GM21528 (cell line): ENCODE measurements around the gene WNT16.

ENCODE experiments used
- ATAC-seq: cut with Tn5 transposase; IDR thresholded peaks from one replicate; pipeline ENCODE4 v1.9.1; 2021; ENCODE audit warnings: mild to moderate bottlenecking, moderate library complexity; ENCODE audit not compliant: unreplicated experiment, low FRiP score

Gene WNT16

GRCh38 chr7:121342631-121343030, 13.8 kb downstream of the WNT16 start:
- ATAC-seq, result no peak

DNA sequence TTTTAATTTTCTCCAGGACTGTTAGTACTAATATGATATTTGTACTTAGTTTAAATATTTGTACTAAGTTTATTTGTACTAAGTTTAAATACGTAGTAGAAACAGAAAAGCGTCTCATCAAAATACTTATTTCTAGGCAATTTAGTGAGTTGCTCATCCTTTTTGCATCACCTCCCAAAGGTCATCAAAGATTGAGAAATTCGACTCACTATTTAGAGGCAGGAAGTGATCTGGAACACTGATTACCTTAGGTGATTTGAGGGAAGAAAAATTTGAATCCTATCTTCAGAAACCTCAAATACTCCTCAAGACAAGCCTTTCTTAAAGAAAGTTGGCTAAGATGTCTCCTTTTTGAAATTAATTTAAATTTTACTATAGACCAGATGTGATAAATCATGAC, 14.5 kb downstream of the WNT16 start:
- ATAC-seq, result no peak

DNA sequence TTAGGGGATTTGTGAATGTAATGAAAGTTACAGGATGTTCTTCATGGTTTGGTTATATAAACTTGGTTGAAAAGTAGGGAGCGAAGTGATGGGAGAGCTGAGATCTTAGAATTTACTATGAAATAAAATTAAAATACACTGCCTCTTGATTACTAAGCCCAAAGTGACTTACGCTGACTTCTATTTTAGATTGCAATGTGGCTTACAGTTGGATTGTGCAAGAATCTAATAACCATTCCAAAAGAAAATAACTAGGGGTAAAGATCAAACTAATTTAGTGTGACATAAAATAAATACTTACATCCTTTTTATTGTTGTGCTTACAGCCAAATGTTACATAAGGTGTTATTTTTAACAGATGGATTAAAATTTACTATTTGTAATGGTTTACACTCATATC, 15.3 kb downstream of the WNT16 start:
- ATAC-seq, result no peak

DNA sequence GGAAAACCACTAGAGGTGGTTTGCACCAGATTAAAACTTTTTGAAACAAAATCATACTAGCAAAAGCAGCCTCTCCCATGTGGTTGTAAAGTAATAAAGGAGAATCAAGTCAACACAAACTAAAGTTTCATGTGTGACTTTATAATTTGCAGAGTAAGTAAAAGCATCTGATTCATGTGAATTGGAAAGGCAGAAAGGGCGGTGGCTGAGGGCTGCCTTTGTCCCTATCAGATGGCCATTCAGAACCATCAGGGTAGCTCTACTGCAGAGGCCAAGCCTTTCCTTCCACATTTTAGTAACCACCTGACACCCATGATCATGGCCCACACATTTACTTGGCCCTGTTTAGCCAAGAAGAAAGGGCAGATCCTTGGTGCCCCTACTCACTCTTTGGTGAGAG, 15.7 kb downstream of the WNT16 start:
- no peak for ATAC-seq

- ATAC-seq, result no peak
These were observed 22.9 kb downstream of the WNT16 start for GRCh38 chr7:121351682-121352081.

DNA sequence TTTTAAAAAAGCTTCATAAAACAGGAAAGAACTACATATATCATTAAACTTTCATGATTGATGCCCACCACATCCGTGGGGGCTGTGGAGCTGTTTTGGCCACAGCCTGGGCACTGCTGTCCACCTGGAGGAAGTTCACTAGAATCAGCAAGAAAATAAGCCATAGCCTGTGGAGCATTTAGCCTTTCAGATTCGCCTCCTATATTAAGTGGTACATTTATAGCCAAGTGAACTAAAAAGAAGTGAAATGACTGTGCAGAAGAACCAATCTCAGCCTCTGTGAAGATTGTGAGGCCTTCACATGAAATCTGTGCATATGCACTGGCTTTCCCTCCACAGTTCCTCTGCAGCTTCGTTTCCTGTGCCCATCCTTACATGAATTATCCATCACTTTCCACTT, 23.5 kb downstream of the WNT16 start:
- ATAC-seq, result no peak

DNA sequence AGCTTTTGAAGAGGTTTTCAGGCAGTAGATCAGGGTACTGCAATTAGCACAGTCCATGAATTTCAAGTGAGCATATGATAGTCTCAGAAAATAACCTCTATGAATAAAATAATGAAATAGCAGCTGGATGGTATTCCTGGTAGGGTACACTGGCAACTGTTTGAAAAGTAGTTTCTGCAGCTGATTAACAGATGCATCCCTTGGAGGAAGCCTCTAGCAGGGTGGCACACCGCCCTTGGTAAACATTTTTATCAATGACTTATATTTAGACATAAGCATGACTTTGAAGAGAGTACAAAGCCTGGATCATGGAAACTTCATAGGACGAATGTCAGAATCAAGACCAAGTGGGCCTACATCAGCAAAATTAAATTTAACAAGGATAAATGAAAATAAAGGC, 26.8 kb downstream of the WNT16 start:
- ATAC-seq, result no peak

- no peak for ATAC-seq
These were observed 31.8 kb downstream of the WNT16 start for GRCh38 chr7:121360564-121360963.

- no peak for ATAC-seq
These were observed 38.1 kb downstream of the WNT16 start for GRCh38 chr7:121366852-121367431.

GRCh38 chr7:121369462-121369861, 40.7 kb downstream of the WNT16 start:
- ATAC-seq, result peak; percentile 44

GRCh38 chr7:121371367-121371766, 42.6 kb downstream of the WNT16 start:
- no peak for ATAC-seq

GRCh38 chr7:121371883-121372282, 43.1 kb downstream of the WNT16 start:
- no peak for ATAC-seq

GRCh38 chr7:121372376-121373010, 43.7 kb downstream of the WNT16 start:
- peak; percentile 90 for ATAC-seq

- ATAC-seq, result no peak
These were observed 44.4 kb downstream of the WNT16 start for GRCh38 chr7:121373177-121373576.

GRCh38 chr7:121376979-121377378, 48.2 kb downstream of the WNT16 start:
- no peak for ATAC-seq

DNA sequence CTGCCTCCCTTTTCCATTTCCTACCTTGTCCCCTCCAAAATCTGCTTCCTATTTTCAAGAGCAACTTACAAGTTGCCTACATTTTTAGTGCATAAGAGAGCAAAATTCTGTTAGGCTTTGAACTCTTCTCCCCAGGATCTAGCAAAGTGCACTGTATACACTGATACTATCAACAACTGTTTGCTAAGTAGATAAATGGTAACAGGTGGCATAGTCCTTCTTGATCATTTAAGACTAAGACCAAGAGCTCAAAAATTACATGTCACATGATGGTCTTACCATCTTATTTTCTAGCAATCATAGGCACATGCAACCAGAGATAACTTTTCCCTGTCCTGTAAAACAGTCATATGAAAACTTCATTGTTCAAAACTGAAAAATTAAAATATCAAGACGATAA, 51.1 kb downstream of the WNT16 start:
- ATAC-seq, result no peak

- no peak for ATAC-seq
These were observed 53.7 kb downstream of the WNT16 start for GRCh38 chr7:121382473-121382872.

DNA sequence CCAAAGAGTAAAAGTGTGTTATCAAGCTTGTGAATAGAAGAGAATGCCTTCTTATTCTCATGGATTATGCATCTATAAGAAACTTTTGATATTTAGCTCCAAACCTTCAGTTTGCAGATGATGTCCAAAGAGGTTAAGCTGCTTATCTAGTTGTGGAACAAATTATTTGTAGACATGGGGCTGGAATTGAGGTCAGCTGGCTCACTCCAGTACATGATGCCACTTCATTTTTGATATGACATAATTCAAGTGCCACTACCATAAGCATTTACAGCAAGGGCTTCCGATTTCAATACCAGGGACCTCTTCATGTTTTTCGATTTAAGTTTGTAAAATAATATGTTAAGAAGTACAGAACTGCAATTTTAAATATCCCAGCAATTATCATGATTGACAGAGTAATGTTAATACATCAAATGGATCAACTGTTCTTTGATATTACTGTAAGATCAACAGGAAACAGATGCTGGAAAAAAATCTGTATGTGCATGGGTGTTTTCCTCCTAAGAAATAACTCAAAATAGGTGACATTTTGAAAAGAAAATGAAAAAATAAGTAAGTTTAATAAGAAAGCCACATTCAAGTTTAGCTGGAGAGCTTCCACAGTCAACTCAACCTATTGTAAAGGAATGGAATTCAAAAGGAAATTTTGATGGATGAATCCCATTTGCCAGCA, 54.6 kb downstream of the WNT16 start:
- no peak for ATAC-seq

GRCh38 chr7:121384265-121384664, 55.5 kb downstream of the WNT16 start:
- no peak for ATAC-seq

- ATAC-seq, result peak; percentile 6
These were observed 56.4 kb downstream of the WNT16 start for GRCh38 chr7:121385056-121385799.

DNA sequence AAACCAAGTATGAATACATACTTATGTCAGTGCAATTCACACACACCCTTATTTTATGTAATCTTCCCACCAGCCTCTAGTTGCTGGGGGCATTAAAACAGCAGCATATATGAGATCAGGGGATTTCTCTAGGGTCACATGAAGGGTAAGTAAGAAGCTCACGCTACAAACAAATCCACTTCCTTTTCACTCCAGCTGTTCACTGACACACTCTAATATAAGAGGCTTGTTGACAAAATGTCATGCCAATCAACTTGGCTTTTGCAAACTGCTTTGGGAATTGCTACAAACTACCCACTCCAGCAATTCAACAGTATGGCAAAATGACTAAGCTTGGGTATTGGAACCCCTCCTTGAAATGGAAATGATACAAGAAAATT, 57.0 kb downstream of the WNT16 start:
- peak; percentile 94 for ATAC-seq
